ENCODE results near the gene FGF13.

FGF13 gene

DNA sequence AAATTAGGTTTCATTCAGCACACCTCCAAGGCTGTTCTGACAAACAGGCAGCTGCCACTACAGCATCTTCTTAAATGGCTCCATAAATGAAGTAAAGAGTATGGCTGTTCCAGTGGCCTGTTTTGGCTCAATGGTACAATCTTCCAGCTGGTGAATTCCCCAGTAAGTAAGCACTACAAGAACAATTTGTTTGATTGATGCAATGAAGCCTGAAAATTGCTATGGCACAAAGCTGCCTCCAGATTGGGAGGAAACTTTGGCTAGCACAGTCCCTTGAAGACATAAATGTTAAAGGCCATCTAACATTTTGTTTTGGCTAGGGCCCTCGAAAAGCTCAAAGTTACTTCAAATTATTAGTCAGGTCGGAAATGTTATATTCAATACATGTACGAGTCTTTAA, 47.5 kb downstream of the FGF13 start:
- no peak for DNase-seq

DNA sequence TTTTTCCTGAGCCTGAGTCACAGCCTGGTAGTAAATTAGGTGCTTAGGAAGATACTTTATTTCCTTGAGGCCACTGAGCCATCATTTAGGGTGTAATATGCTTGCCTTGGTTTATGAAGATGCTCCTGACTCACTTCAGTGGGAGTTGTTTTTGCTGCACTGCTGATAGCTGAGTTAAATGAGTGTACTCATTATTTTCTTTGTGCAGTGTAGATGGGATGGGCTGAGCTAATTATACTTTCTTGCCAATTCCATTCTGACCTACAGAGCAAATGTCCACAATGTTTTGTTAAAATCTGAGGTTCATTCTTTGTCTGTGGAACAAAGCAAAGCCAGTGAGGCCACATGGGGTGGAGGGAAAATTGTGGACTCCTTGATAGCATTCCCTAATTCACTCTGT, 60.0 kb downstream of the FGF13 start:
- no peak for DNase-seq

DNA sequence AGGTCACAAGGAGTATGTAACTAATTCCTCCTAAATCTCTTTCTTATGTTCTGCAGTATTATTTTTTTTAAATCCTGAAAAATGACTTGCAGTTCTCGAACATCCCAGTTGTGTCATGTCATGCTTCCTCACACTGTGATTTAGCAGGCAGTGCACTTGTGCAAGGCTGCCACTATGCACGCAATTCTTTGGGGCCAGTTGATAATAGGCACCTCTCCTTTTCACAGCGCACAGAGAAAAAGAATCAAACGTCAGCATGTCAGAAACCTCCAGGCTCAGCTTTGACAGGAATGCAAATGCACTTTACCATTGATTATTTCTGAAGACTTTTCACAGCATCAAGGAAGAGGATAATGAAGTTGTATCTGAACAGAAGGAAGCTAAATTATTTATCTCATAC, 62.9 kb downstream of the FGF13 start:
- DNase-seq, result no peak

GRCh38 chrX:138638996-138639395, 72.5 kb downstream of the FGF13 start:
- no peak for DNase-seq
